ENCODE results near the gene SCD. TPM values are rescaled to one million over a fixed set of nuclear protein-coding genes. Genes with fewer than 3 reads are reported as not detected.

Gene SCD
- 338 and 492 TPM in 2 replicates for total RNA-seq (2016; rRNA removed; fragmentation: Illumina TruSeq; extraction: Trizol)
- total RNA-seq (2016; cell fraction: cytosol; rRNA removed; fragmentation: Illumina TruSeq; extraction: Trizol; ENCODE audit: low read depth): 31.9 and 37.2 TPM in 2 replicates
- total RNA-seq (2016; cell fraction: insoluble cytoplasmic fraction; rRNA removed; fragmentation: Illumina TruSeq; extraction: Trizol): 303 and 473 TPM in 2 replicates
- total RNA-seq (2016; cell fraction: membrane; rRNA removed; fragmentation: Illumina TruSeq; extraction: Trizol): 175 and 195 TPM in 2 replicates
- total RNA-seq (2016; cell fraction: nucleus; rRNA removed; fragmentation: Illumina TruSeq; extraction: Trizol): 532 and 631 TPM in 2 replicates
- 512 and 596 TPM in 2 replicates for polyA plus RNA-seq (2011; rRNA removed)
- 368 and 565 TPM in 2 replicates for polyA plus RNA-seq (2011; cell fraction: cytosol; rRNA removed)
- polyA plus RNA-seq (2011; cell fraction: nucleus; rRNA removed): 147 and 228 TPM in 2 replicates
- 585 and 769 TPM in 2 replicates for polyA plus RNA-seq (2012)
- 36.1 and 38.4 TPM in 2 replicates for polyA plus RNA-seq (2016; cell fraction: cytosol; fragmentation: Illumina TruSeq; extraction: Trizol; ENCODE audit: low read depth)
- 315 and 357 TPM in 2 replicates for polyA plus RNA-seq (2016; cell fraction: insoluble cytoplasmic fraction; fragmentation: Illumina TruSeq; extraction: Trizol; ENCODE audit: low read depth)
- polyA plus RNA-seq (2016; cell fraction: membrane; fragmentation: Illumina TruSeq; extraction: Trizol; ENCODE audit: low read depth): 107 and 124 TPM in 2 replicates
- 708 and 740 TPM in 2 replicates for polyA plus RNA-seq (2016; cell fraction: nucleus; fragmentation: Illumina TruSeq; extraction: Trizol; ENCODE audit: insufficient read depth, low read depth)
- 748 and 1,007 TPM in 2 replicates for polyA minus RNA-seq (2011; rRNA and poly(A)+ RNA removed; ENCODE audit: low replicate concordance)
- polyA minus RNA-seq (2011; cell fraction: cytosol; rRNA and poly(A)+ RNA removed): 527 and 633 TPM in 2 replicates
- polyA minus RNA-seq (2011; cell fraction: nucleus; rRNA and poly(A)+ RNA removed): 165 and 293 TPM in 2 replicates
- percentile 97 among the genes with signal in this experiment for Bru-seq, nascent RNA
- percentile 99 among the genes with signal in this experiment for BruChase-seq, experiment 1, labeled RNA remaining after a 6-hour chase
- percentile 99 among the genes with signal in this experiment for BruChase-seq, experiment 2, labeled RNA remaining after a 2-hour chase
- long read RNA-seq, experiment 1, full-length matches to known transcripts: 140 of 320 reads
- long read RNA-seq, experiment 1, partial matches to known transcripts: 174 of 320 reads
- long read RNA-seq, experiment 1, other reads (novel, unspliced or antisense): 6 of 320 reads
- long read RNA-seq, experiment 2, full-length matches to known transcripts: 321 of 1,207 reads
- long read RNA-seq, experiment 2, partial matches to known transcripts: 647 of 1,207 reads
- long read RNA-seq, experiment 2, other reads (novel, unspliced or antisense): 239 of 1,207 reads

DNA sequence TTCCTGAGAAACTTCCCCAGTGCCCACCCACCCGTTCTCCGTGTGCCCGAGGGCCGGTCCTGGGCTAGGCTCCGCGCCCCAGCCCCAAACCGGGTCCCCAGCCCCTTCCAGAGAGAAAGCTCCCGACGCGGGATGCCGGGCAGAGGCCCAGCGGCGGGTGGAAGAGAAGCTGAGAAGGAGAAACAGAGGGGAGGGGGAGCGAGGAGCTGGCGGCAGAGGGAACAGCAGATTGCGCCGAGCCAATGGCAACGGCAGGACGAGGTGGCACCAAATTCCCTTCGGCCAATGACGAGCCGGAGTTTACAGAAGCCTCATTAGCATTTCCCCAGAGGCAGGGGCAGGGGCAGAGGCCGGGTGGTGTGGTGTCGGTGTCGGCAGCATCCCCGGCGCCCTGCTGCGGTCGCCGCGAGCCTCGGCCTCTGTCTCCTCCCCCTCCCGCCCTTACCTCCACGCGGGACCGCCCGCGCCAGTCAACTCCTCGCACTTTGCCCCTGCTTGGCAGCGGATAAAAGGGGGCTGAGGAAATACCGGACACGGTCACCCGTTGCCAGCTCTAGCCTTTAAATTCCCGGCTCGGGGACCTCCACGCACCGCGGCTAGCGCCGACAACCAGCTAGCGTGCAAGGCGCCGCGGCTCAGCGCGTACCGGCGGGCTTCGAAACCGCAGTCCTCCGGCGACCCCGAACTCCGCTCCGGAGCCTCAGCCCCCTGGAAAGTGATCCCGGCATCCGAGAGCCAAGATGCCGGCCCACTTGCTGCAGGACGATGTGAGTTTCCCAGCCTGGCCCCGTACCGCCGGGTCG lies at the start of gene SCD:
SCD (plus strand) TSS at position 469 of the 803 bp plus-strand sequence; CDS start at position 741, 272 bp downstream.
- peak; percentile 72 for FAIRE-seq
- H3K36me3 ChIP-seq (replicated peaks in 1 of 2; ENCODE audit: control insufficient read depth in 1 of 2, insufficient read depth in 2 of 2, low read length in 2 of 2): peaks cover 13 to 40% of the 10 kb centered on the region in 2 experiments
- WGBS (ENCODE audit: low lambda C conversion rate): 4% methylated on average over 31 of the region's 73 CpGs
- H3K4me3 ChIP-seq (replicated peaks in 1 of 3; ENCODE audit: insufficient read depth in 1 of 3, low read depth in 2 of 3, low read length in 3 of 3): peak within 1 kb of the TSS; percentile 95 to 99 (median 95)
- peak within 1 kb of the TSS; percentile 89 for H3K9ac ChIP-seq (ENCODE audit: insufficient read depth, low read depth, low read length)
- peak; percentile 86 for ATAC-seq
- peak; percentile 92 for DNase-seq (ENCODE audit: low spot score)
- H3K27me3 ChIP-seq (ENCODE audit: control insufficient read depth in 1 of 2, insufficient read depth in 2 of 2, low read length in 2 of 2): no peaks in the 10 kb centered on the region; a peak in 1 of 5 replicates
- no peak within 1 kb of the TSS for H2AFZ ChIP-seq (ENCODE audit: low read length)
- ChIA-PET POLR2A (interaction anchor here (0.9 to 12.6 kb wide), 15 partner anchors 8 to 189 kb away, joined by 3 to 287 read pairs (median 5); partner anchors contain the start of gene HIF1AN), CTCF (ENCODE audit: low intra/inter-chr PET ratio, low total read pairs) (interaction anchor here (1.4 to 10.5 kb wide), 2 partner anchors 85 to 86 kb away, joined by 5 to 297 read pairs; no protein-coding TSS in a partner anchor)
- H3K27ac ChIP-seq (ENCODE audit: extremely low read length, insufficient read depth, low read length): peak within 1 kb of the TSS; percentile 82
- peaks cover 42% of the 10 kb centered on the region for H4K20me1 ChIP-seq (ENCODE audit: insufficient read depth, low read length)
- no peaks in the 10 kb centered on the region for H3K9me3 ChIP-seq (ENCODE audit: low read length)
- H3K79me2 ChIP-seq (ENCODE audit: insufficient read depth, low read length): peaks cover 59% of the 10 kb centered on the region
- BruUV-seq (replicated peaks): no TSS peak
- H3K4me2 ChIP-seq (ENCODE audit: low read depth, low read length): peak within 1 kb of the TSS; percentile 83
- intact Hi-C loops (cut with micrococcal nuclease; ENCODE audit: unreplicated experiment) (loop anchor here (1.0 kb wide), 1 partner anchor 26 kb away; no protein-coding TSS in a partner anchor), in situ Hi-C loops (cut with HindIII; ENCODE audit: extremely low pct_ligation_motif_present, low pct_unique_long_range_greater_than_20kb) (loop anchor here (25.0 kb wide), 1 partner anchor 540 kb away; no protein-coding TSS in a partner anchor)
- H3K4me1 ChIP-seq (ENCODE audit: insufficient read depth, low read length): peaks cover 63% of the 10 kb centered on the region
- TF ChIP-seq ZNF143 (CRISPR knock-in tag; IDR thresholded peaks at IDR 0.05) (no peak), DPF2 (CRISPR knock-in tag; IDR thresholded peaks at IDR 0.05; ENCODE audit: borderline replicate concordance, low read depth) (no peak), ZBTB20 (CRISPR knock-in tag; IDR thresholded peaks at IDR 0.05; ENCODE audit: borderline replicate concordance, low read depth) (0 out of 2 replicates have a peak, but pooled peaks have one; percentile 2), HIVEP1 (CRISPR knock-in tag; IDR thresholded peaks at IDR 0.05) (peak; percentile 55; the same call in 1 of the 2 replicates), ZSCAN31 (CRISPR knock-in tag; IDR thresholded peaks at IDR 0.05; ENCODE audit: low read depth) (no peak; the same call in 1 of the 2 replicates), ZFP82 (CRISPR knock-in tag; IDR thresholded peaks at IDR 0.05; ENCODE audit: borderline replicate concordance) (0 out of 2 replicates have a peak, but pooled peaks have one; percentile 60), ZSCAN12 (CRISPR knock-in tag; IDR thresholded peaks at IDR 0.05) (no peak), NKX3-1 (CRISPR knock-in tag; IDR thresholded peaks at IDR 0.05) (peak; percentile 49; the same call in 1 of the 2 replicates), ETV6 (CRISPR knock-in tag; conservative IDR thresholded peaks at IDR 0.05) (no peak), ZBTB38 (CRISPR knock-in tag; IDR thresholded peaks at IDR 0.05) (no peak), ZNF891 (CRISPR knock-in tag; IDR thresholded peaks at IDR 0.05) (0 out of 2 replicates have a peak, but pooled peaks have one; percentile 22), PCBP1 (IDR thresholded peaks at IDR 0.05; ENCODE audit: borderline replicate concordance, low read depth, low read length) (no peak; the same call in 1 of the 2 replicates), PAF1 (CRISPR knock-in tag; IDR thresholded peaks at IDR 0.05) (no peak), MEIS2 (CRISPR knock-in tag; IDR thresholded peaks at IDR 0.05) (no peak)
- TF ChIP-seq, protein P1, sequence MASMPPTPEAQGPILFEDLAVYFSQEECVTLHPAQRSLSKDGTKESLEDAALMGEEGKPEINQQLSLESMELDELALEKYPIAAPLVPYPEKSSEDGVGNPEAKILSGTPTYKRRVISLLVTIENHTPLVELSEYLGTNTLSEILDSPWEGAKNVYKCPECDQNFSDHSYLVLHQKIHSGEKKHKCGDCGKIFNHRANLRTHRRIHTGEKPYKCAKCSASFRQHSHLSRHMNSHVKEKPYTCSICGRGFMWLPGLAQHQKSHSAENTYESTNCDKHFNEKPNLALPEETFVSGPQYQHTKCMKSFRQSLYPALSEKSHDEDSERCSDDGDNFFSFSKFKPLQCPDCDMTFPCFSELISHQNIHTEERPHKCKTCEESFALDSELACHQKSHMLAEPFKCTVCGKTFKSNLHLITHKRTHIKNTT (CRISPR knock-in tag; IDR thresholded peaks at IDR 0.05): no peak
- TF ChIP-seq, protein P2, sequence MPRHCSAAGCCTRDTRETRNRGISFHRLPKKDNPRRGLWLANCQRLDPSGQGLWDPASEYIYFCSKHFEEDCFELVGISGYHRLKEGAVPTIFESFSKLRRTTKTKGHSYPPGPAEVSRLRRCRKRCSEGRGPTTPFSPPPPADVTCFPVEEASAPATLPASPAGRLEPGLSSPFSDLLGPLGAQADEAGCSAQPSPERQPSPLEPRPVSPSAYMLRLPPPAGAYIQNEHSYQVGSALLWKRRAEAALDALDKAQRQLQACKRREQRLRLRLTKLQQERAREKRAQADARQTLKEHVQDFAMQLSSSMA (CRISPR knock-in tag; IDR thresholded peaks at IDR 0.05): no peak
